Uterus (tissue), 4 donors: ENCODE results near the gene GKN1. TPM values are rescaled to one million over a fixed set of nuclear protein-coding genes. Genes with fewer than 3 reads are reported as not detected.

Source experiments
- DNase-seq, 2 donors: peaks; one replicate each; pipeline ENCODE4 v3.0.0-alpha.2; 2019 to 2020
- H3K27ac ChIP-seq, 2 donors: fragments of 200-600 bp; sonication (generic); 1 replicate in 1 of 2; 2 replicates in 1 of 2; pipeline ENCODE4 v1.5.1; 2016 to 2018
- H3K27me3 ChIP-seq, 2 donors: fragments of 200-600 bp; sonication (generic); one replicate each; pipeline ENCODE4 v1.5.1; 2018 to 2019; ENCODE audit warnings: control low read depth in 1 of 2
- H3K36me3 ChIP-seq, 2 donors: fragments of 200-600 bp; sonication (generic); one replicate each; pipeline ENCODE4 v1.5.1; 2019; ENCODE audit warnings: control low read depth in 1 of 2
- H3K4me1 ChIP-seq, 2 donors: fragments of 200-600 bp; sonication (generic); one replicate each; pipeline ENCODE4 v1.5.1; 2018 to 2019; ENCODE audit warnings: control low read depth in 1 of 2
- H3K4me3 ChIP-seq, 2 donors: fragments of 200-600 bp; sonication (generic); 1 replicate in 1 of 2; 2 replicates in 1 of 2; pipeline ENCODE4 v1.5.1; 2018 to 2019; ENCODE audit warnings: mild to moderate bottlenecking in 1 of 2
- H3K9me3 ChIP-seq, 2 donors: fragments of 200-600 bp; sonication (generic); one replicate each; pipeline ENCODE4 v1.5.1; 2019; ENCODE audit warnings: control low read depth in 1 of 2
- CTCF ChIP-seq, 4 experiments: fragments of 200-600 bp in 2 of 4; fragments of 450-650 bp in 2 of 4; sonication (generic) in 2 of 4; IDR thresholded peaks; one replicate each; pipeline ENCODE4 v1.5.1; 2016 to 2019; ENCODE audit warnings: antibody characterized with exemption in 4 of 4, mild to moderate bottlenecking in 2 of 4, moderate library complexity in 1 of 4
- POLR2A ChIP-seq, 2 donors: fragments of 450-650 bp; IDR thresholded peaks; one replicate each; pipeline ENCODE4 v1.6.1; 2016; ENCODE audit warnings: antibody characterized with exemption in 2 of 2, mild to moderate bottlenecking in 1 of 2, moderate library complexity in 1 of 2
- intact Hi-C: fragments of 100-400 bp; cut with DNase I; formaldehyde crosslinking; loops from one replicate; pipeline ENCODE4 v1.15.1; 2023; ENCODE audit warnings: low total_unique reads
- total RNA-seq, 4 donors: library from RNA; depleted of rRNA in 3 of 4; stranded (reverse); fragments of >200 nt in 3 of 4; gene quantifications; one replicate each; pipeline versions ENCODE4 v1.1.0 to v1.2.4, GENCODE V29; 2014 to 2023
- donor health status: DM: yes; HTN: yes; CAD: no.

The GKN1 gene
- total RNA-seq, 4 donors from 2014 or later = not detected

GRCh38 chr2:68959001-68959400, 15.4 kb upstream of the GKN1 start:
- DNase-seq = no peak
- Histone ChIP-seq H3K9me3 (no peaks in the 10 kb centered on the region), H3K36me3 (no peaks in the 10 kb centered on the region), H3K27me3 (peaks cover 0 to 12% of the 10 kb centered on the region in 2 donors), H3K4me1 (no peaks in the 10 kb centered on the region), H3K27ac (no peak overlapping the region), H3K4me3 (no peak overlapping the region)
- intact Hi-C loops = no loop called here
- TF ChIP-seq CTCF (IDR thresholded peaks at IDR 0.05) (no peak), POLR2A (IDR thresholded peaks at IDR 0.05) (no peak)

GRCh38 chr2:68961380-68961779, 13.1 kb upstream of the GKN1 start:
- no peak overlapping the region for H3K4me3 ChIP-seq
- DNase-seq = no peak
- H3K36me3 ChIP-seq = no peaks in the 10 kb centered on the region
- no peak for TF ChIP-seq CTCF (IDR thresholded peaks at IDR 0.05)
- TF ChIP-seq POLR2A (IDR thresholded peaks at IDR 0.05) = no peak
- no peaks in the 10 kb centered on the region for H3K9me3 ChIP-seq
- H3K27ac ChIP-seq = no peak overlapping the region
- intact Hi-C loops = no loop called here
- H3K4me1 ChIP-seq = no peaks in the 10 kb centered on the region
- H3K27me3 ChIP-seq = peaks cover 0 to 12% of the 10 kb centered on the region in 2 donors

GRCh38 chr2:68964282-68964681, 10.2 kb upstream of the GKN1 start:
- H3K36me3 ChIP-seq = no peaks in the 10 kb centered on the region
- no peaks in the 10 kb centered on the region for H3K9me3 ChIP-seq
- no peak overlapping the region for H3K4me3 ChIP-seq
- H3K4me1 ChIP-seq = no peaks in the 10 kb centered on the region
- TF ChIP-seq POLR2A (IDR thresholded peaks at IDR 0.05) (no peak), CTCF (IDR thresholded peaks at IDR 0.05) (no peak)
- H3K27ac ChIP-seq = no peak overlapping the region
- intact Hi-C loops = no loop called here
- peaks cover 0 to 12% of the 10 kb centered on the region in 2 donors for H3K27me3 ChIP-seq
- DNase-seq = no peak

GRCh38 chr2:68968221-68968620, 6.2 kb upstream of the GKN1 start:
- intact Hi-C loops = no loop called here
- DNase-seq = no peak
- H3K27ac ChIP-seq = no peak overlapping the region
- TF ChIP-seq CTCF (IDR thresholded peaks at IDR 0.05) (no peak), POLR2A (IDR thresholded peaks at IDR 0.05) (no peak)
- H3K36me3 ChIP-seq = no peaks in the 10 kb centered on the region
- H3K4me1 ChIP-seq = no peaks in the 10 kb centered on the region
- no peak overlapping the region for H3K4me3 ChIP-seq
- no peaks in the 10 kb centered on the region for H3K27me3 ChIP-seq
- no peaks in the 10 kb centered on the region for H3K9me3 ChIP-seq

- H3K36me3 ChIP-seq = no peaks in the 10 kb centered on the region
- H3K4me1 ChIP-seq = no peaks in the 10 kb centered on the region
- no peak for TF ChIP-seq POLR2A (IDR thresholded peaks at IDR 0.05)
- no peak for TF ChIP-seq CTCF (IDR thresholded peaks at IDR 0.05)
- DNase-seq = no peak
- no peaks in the 10 kb centered on the region for H3K27me3 ChIP-seq
- H3K4me3 ChIP-seq = no peak overlapping the region
- no peaks in the 10 kb centered on the region for H3K9me3 ChIP-seq
- intact Hi-C loops = no loop called here
- no peak overlapping the region for H3K27ac ChIP-seq
Measured at GRCh38 chr2:68969736-68970490, 4.5 kb upstream of the GKN1 start.
